H9 (cell line): Measurements from ENCODE around the gene DDIAS. TPM values are rescaled to one million over a fixed set of nuclear protein-coding genes. Genes with fewer than 3 reads are reported as not detected.

ENCODE experiments used
- DNase-seq: peaks from one replicate; pipeline ENCODE4 v3.0.0-alpha.2; 2017
- H2AFZ ChIP-seq: one replicate; pipeline ENCODE4 v1.6.1; 2013; ENCODE audit warnings: mild to moderate bottlenecking, low read length, control low read depth, moderate library complexity
- H2AK5ac ChIP-seq: 2 replicates; pipeline ENCODE4 v1.6.1; 2013; ENCODE audit warnings: low read length, control low read depth, mixed read lengths; ENCODE audit not compliant: insufficient read length
- H2BK120ac ChIP-seq: one replicate; pipeline ENCODE4 v1.6.1; 2013; ENCODE audit warnings: low read depth, mild to moderate bottlenecking, low read length, control low read depth, inconsistent platforms; ENCODE audit not compliant: poor library complexity, severe bottlenecking
- H2BK12ac ChIP-seq: 2 replicates; pipeline ENCODE4 v1.6.1; 2013; ENCODE audit warnings: low read length, control low read depth, mixed read lengths, low read depth; ENCODE audit not compliant: insufficient read length
- H2BK15ac ChIP-seq: 2 replicates; pipeline ENCODE4 v1.6.1; 2013; ENCODE audit warnings: low read depth, low read length, control low read depth
- H2BK20ac ChIP-seq: one replicate; pipeline ENCODE4 v1.6.1; 2013; ENCODE audit warnings: low read depth, mild to moderate bottlenecking, low read length, control low read depth, inconsistent platforms; ENCODE audit not compliant: poor library complexity, severe bottlenecking
- H2BK5ac ChIP-seq: 2 replicates; pipeline ENCODE4 v1.6.1; 2013; ENCODE audit warnings: low read length, control low read depth, mixed read lengths; ENCODE audit not compliant: insufficient read length
- H3K14ac ChIP-seq: 2 replicates; pipeline ENCODE4 v1.6.1; 2013; ENCODE audit warnings: low read length, control low read depth; ENCODE audit not compliant: insufficient read depth
- H3K18ac ChIP-seq: 2 replicates; pipeline ENCODE4 v1.6.1; 2013; ENCODE audit warnings: low read depth, mild to moderate bottlenecking, mixed read lengths, low read length, control low read depth; ENCODE audit not compliant: insufficient read length
- H3K23ac ChIP-seq: 2 replicates; pipeline ENCODE4 v1.6.1; 2013; ENCODE audit warnings: low read length, control low read depth, mixed read lengths, low read depth; ENCODE audit not compliant: insufficient read length
- H3K23me2 ChIP-seq: 2 replicates; pipeline ENCODE4 v1.6.1; 2013; ENCODE audit warnings: low read depth, mild to moderate bottlenecking, mixed read lengths, low read length, control low read depth; ENCODE audit not compliant: insufficient read length, poor library complexity, severe bottlenecking
- H3K27ac ChIP-seq: 2 replicates; pipeline ENCODE4 v1.5.1; 2013; ENCODE audit warnings: low read length, control low read depth, mixed read lengths, low read depth; ENCODE audit not compliant: insufficient read length
- H3K27me3 ChIP-seq: 2 replicates; pipeline ENCODE4 v1.6.1; 2013; ENCODE audit warnings: low read length, control low read depth, inconsistent platforms; ENCODE audit not compliant: insufficient read depth
- H3K4ac ChIP-seq: 2 replicates; pipeline ENCODE4 v1.6.1; 2013; ENCODE audit warnings: low read depth, mild to moderate bottlenecking, control low read depth, inconsistent platforms, low read length, moderate library complexity
- H3K4me1 ChIP-seq: 2 replicates; pipeline ENCODE4 v1.6.1; 2013; ENCODE audit warnings: low read length, control low read depth, inconsistent platforms; ENCODE audit not compliant: insufficient read depth
- H3K4me2 ChIP-seq: 2 replicates; pipeline ENCODE4 v1.6.1; 2013; ENCODE audit warnings: low read length, control low read depth, mixed read lengths; ENCODE audit not compliant: insufficient read length, insufficient read depth
- H3K56ac ChIP-seq: 2 replicates; pipeline ENCODE4 v1.6.1; 2013; ENCODE audit warnings: low read depth, mild to moderate bottlenecking, mixed read lengths, low read length, control low read depth; ENCODE audit not compliant: insufficient read length
- H3K79me1 ChIP-seq: 2 replicates; pipeline ENCODE4 v1.6.1; 2013; ENCODE audit warnings: low read depth, mild to moderate bottlenecking, moderate library complexity, low read length, control low read depth, inconsistent platforms; ENCODE audit not compliant: insufficient read depth, poor library complexity, severe bottlenecking
- H3K79me2 ChIP-seq: 2 replicates; pipeline ENCODE4 v1.6.1; 2013; ENCODE audit warnings: low read length, control low read depth, inconsistent platforms; ENCODE audit not compliant: insufficient read depth
- H3K9ac ChIP-seq: 2 replicates; pipeline ENCODE4 v1.6.1; 2013; ENCODE audit warnings: low read length, control low read depth, mixed read lengths; ENCODE audit not compliant: insufficient read length; ENCODE audit errors: extremely low read depth
- H3K9me3 ChIP-seq: one replicate; pipeline ENCODE4 v1.6.1; 2013; ENCODE audit warnings: low read depth, low read length, inconsistent platforms; ENCODE audit not compliant: control insufficient read depth
- H3T11ph ChIP-seq: one replicate; pipeline ENCODE4 v1.6.1; 2013; ENCODE audit warnings: mild to moderate bottlenecking, low read length, control low read depth, inconsistent platforms
- H4K20me1 ChIP-seq: one replicate; pipeline ENCODE4 v1.6.1; 2013; ENCODE audit not compliant: control insufficient read depth, insufficient read length, insufficient read depth
- H4K5ac ChIP-seq: 2 replicates; pipeline ENCODE4 v1.6.1; 2013; ENCODE audit warnings: low read depth, mild to moderate bottlenecking, mixed read lengths, low read length, control low read depth; ENCODE audit not compliant: insufficient read length
- H4K8ac ChIP-seq: replicated peaks from 2 replicates; pipeline ENCODE4 v1.6.1; 2013; ENCODE audit warnings: low read length, control low read depth, mixed read lengths, low read depth; ENCODE audit not compliant: insufficient read length
- H4K91ac ChIP-seq: 2 replicates; pipeline ENCODE4 v1.6.1; 2013; ENCODE audit warnings: low read depth, mild to moderate bottlenecking, moderate library complexity, mixed read lengths, low read length, control low read depth; ENCODE audit not compliant: insufficient read length
- H3K27ac Mint-ChIP-seq, 3 experiments: 2 replicates in 2 of 3; 3 replicates in 1 of 3; pipeline ENCODE4 v1.8.0; 2020 to 2021; ENCODE audit warnings: mixed read lengths in 3 of 3, mild to moderate bottlenecking in 1 of 3, moderate library complexity in 1 of 3
- H3K27me3 Mint-ChIP-seq: 2 replicates; pipeline ENCODE4 v1.8.0; 2021; ENCODE audit warnings: low read depth, mild to moderate bottlenecking, moderate library complexity, mixed read lengths
- H3K36me3 Mint-ChIP-seq, 3 experiments: 2 replicates in 2 of 3; 3 replicates in 1 of 3; pipeline ENCODE4 v1.8.0; 2020 to 2021; ENCODE audit warnings: low read depth in 3 of 3, mixed read lengths in 3 of 3; ENCODE audit not compliant: insufficient read depth in 1 of 3
- H3K4me1 Mint-ChIP-seq, 2 experiments: 2 replicates each; pipeline ENCODE4 v1.8.0; 2020; ENCODE audit warnings: mixed read lengths in 2 of 2
- H3K4me3 Mint-ChIP-seq, 2 experiments: 2 replicates in 1 of 2; 3 replicates in 1 of 2; pipeline ENCODE4 v1.8.0; 2020 to 2021; ENCODE audit warnings: mild to moderate bottlenecking in 2 of 2, mixed read lengths in 2 of 2, moderate library complexity in 1 of 2
- H3K9me3 Mint-ChIP-seq, 2 experiments: 2 replicates in 1 of 2; 3 replicates in 1 of 2; pipeline ENCODE4 v1.8.0; 2020; ENCODE audit warnings: mild to moderate bottlenecking in 2 of 2, mixed read lengths in 2 of 2, moderate library complexity in 1 of 2
- CTCF ChIP-seq: fragments of 200-600 bp; sonication (generic); conservative IDR thresholded peaks from 3 replicates; pipeline ENCODE4 v1.8.0; 2021; ENCODE audit warnings: antibody characterized with exemption, mild to moderate bottlenecking
- total RNA-seq: library from RNA; stranded (reverse); gene quantifications from 2 replicates; pipeline ENCODE4 v1.2.1, GENCODE V29; 2021

DDIAS gene
- total RNA-seq, 1 experiment from 2014 or later: 18.6 TPM

- H3K4me1 Mint-ChIP-seq: no peaks in the 10 kb centered on the region
- Histone ChIP-seq H2BK12ac (no peak overlapping the region), H3K79me1 (no peaks in the 10 kb centered on the region), H3K18ac (no peak overlapping the region), H3K4ac (no peak overlapping the region), H3K14ac (no peak overlapping the region), H2BK15ac (no peak overlapping the region), H3K9ac (no peak overlapping the region), H3K4me2 (no peak overlapping the region), H3K9me3 (no peaks in the 10 kb centered on the region), H2BK120ac (no peak overlapping the region), H3K27me3 (no peaks in the 10 kb centered on the region), H2BK5ac (no peak overlapping the region), H4K91ac (no peak overlapping the region), H2AK5ac (no peak overlapping the region), H4K20me1 (no peaks in the 10 kb centered on the region), H3K23me2 (no peaks in the 10 kb centered on the region), H3T11ph (no peak overlapping the region), H4K8ac (no peak overlapping the region), H3K79me2 (no peaks in the 10 kb centered on the region), H2AFZ (no peak overlapping the region), H3K27ac (no peak overlapping the region), H3K23ac (no peak overlapping the region), H2BK20ac (no peak overlapping the region), H3K4me1 (no peaks in the 10 kb centered on the region), H4K5ac (no peak overlapping the region), H3K56ac (no peak overlapping the region)
- no peaks in the 10 kb centered on the region for H3K27me3 Mint-ChIP-seq
- H3K9me3 Mint-ChIP-seq: no peaks in the 10 kb centered on the region; a peak in 1 of 5 replicates
- no peak overlapping the region for H3K4me3 Mint-ChIP-seq
- no peaks in the 10 kb centered on the region; a peak in 1 of 7 replicates for H3K36me3 Mint-ChIP-seq
- H3K27ac Mint-ChIP-seq: no peak overlapping the region
- DNase-seq: no peak
- no peak for TF ChIP-seq CTCF
Observed at GRCh38 chr11:82975882-82976281, 74.3 kb downstream of the DDIAS start.
